Measurements from ENCODE around the gene VANGL2. TPM values are rescaled to one million over a fixed set of nuclear protein-coding genes. Genes with fewer than 3 reads are reported as not detected.

The VANGL2 gene
- total RNA-seq, 2 donors from 2014 or later, result 3.9 to 10.3 TPM

- H3K9me3 ChIP-seq, result no peaks in the 10 kb centered on the region
- no peak overlapping the region for H3K27ac ChIP-seq
- TF ChIP-seq CTCF (IDR thresholded peaks at IDR 0.05), result no peak
- intact Hi-C loops (cut with DNase I), result no loop called here
- H3K27me3 ChIP-seq, result no peaks in the 10 kb centered on the region
- H3K4me1 ChIP-seq, result no peaks in the 10 kb centered on the region
- H3K4me3 ChIP-seq, result no peak overlapping the region
- H3K9ac ChIP-seq (ENCODE audit: low read depth in 2 of 2, low read length in 2 of 2), result no peak overlapping the region
- H3K36me3 ChIP-seq, result peaks cover 10% of the 10 kb centered on the region
- no peak for DNase-seq
These were observed 38.6 kb upstream of the VANGL2 start for GRCh38 chr1:160361814-160362167.

GRCh38 chr1:160362168-160362957 is 38.0 kb upstream of the VANGL2 start:
- Histone ChIP-seq H3K27ac (no peak overlapping the region), H3K27me3 (no peaks in the 10 kb centered on the region), H3K9ac (ENCODE audit: low read depth in 2 of 2, low read length in 2 of 2) (no peak overlapping the region), H3K9me3 (no peaks in the 10 kb centered on the region), H3K36me3 (peaks cover 4% of the 10 kb centered on the region), H3K4me3 (no peak overlapping the region), H3K4me1 (no peaks in the 10 kb centered on the region)
- no peak for TF ChIP-seq CTCF (IDR thresholded peaks at IDR 0.05)
- DNase-seq, result no peak
- intact Hi-C loops (cut with DNase I), result no loop called here

GRCh38 chr1:160363010-160363409 is 37.4 kb upstream of the VANGL2 start:
- no peaks in the 10 kb centered on the region for H3K4me1 ChIP-seq
- TF ChIP-seq CTCF (IDR thresholded peaks at IDR 0.05), result no peak
- no peaks in the 10 kb centered on the region for H3K36me3 ChIP-seq
- intact Hi-C loops (cut with DNase I), result no loop called here
- H3K9me3 ChIP-seq, result no peaks in the 10 kb centered on the region
- no peak overlapping the region for H3K4me3 ChIP-seq
- no peak overlapping the region for H3K9ac ChIP-seq (ENCODE audit: low read depth in 2 of 2, low read length in 2 of 2)
- DNase-seq, result no peak
- H3K27ac ChIP-seq, result no peak overlapping the region
- H3K27me3 ChIP-seq, result no peaks in the 10 kb centered on the region

- no peak for DNase-seq
- Histone ChIP-seq H3K9ac (ENCODE audit: low read depth in 2 of 2, low read length in 2 of 2) (no peak overlapping the region), H3K27me3 (no peaks in the 10 kb centered on the region), H3K27ac (no peak overlapping the region), H3K4me1 (no peaks in the 10 kb centered on the region), H3K9me3 (no peaks in the 10 kb centered on the region), H3K36me3 (no peaks in the 10 kb centered on the region), H3K4me3 (no peak overlapping the region)
- TF ChIP-seq CTCF (IDR thresholded peaks at IDR 0.05), result no peak
- intact Hi-C loops (cut with DNase I), result no loop called here
These were observed 36.2 kb upstream of the VANGL2 start for GRCh38 chr1:160363951-160364735.

GRCh38 chr1:160365325-160365724 is 35.0 kb upstream of the VANGL2 start:
- Histone ChIP-seq H3K27ac (no peak overlapping the region), H3K36me3 (no peaks in the 10 kb centered on the region), H3K27me3 (no peaks in the 10 kb centered on the region), H3K9ac (ENCODE audit: low read depth in 2 of 2, low read length in 2 of 2) (no peak overlapping the region), H3K9me3 (no peaks in the 10 kb centered on the region), H3K4me1 (no peaks in the 10 kb centered on the region), H3K4me3 (no peak overlapping the region)
- intact Hi-C loops (cut with DNase I), result no loop called here
- TF ChIP-seq CTCF (IDR thresholded peaks at IDR 0.05), result no peak
- DNase-seq, result no peak

Measured in colonic mucosa (tissue), 4 donors.